ENCODE data around the gene HOXC6. TPM values are rescaled to one million over a fixed set of nuclear protein-coding genes. Genes with fewer than 3 reads are reported as not detected.

The HOXC6 gene
- total and polyA plus RNA-seq, 2 of the 13 experiments (the other 11 are each of a cell fraction or from before 2014, with no cell fraction given) = not detected

GRCh38 chr12:53994264-53995001 lies 33.8 kb upstream of the HOXC6 start (continued):
- TF ChIP-seq, protein P1, sequence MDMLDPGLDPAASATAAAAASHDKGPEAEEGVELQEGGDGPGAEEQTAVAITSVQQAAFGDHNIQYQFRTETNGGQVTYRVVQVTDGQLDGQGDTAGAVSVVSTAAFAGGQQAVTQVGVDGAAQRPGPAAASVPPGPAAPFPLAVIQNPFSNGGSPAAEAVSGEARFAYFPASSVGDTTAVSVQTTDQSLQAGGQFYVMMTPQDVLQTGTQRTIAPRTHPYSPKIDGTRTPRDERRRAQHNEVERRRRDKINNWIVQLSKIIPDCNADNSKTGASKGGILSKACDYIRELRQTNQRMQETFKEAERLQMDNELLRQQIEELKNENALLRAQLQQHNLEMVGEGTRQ (IDR thresholded peaks at IDR 0.05; ENCODE audit: low read depth, low read length) = no peak
- TF ChIP-seq, protein P1 (CRISPR knock-in tag; IDR thresholded peaks at IDR 0.05; ENCODE audit: borderline replicate concordance) = no peak
- TF ChIP-seq ZFP82 (CRISPR knock-in tag; IDR thresholded peaks at IDR 0.05; ENCODE audit: borderline replicate concordance) (no peak), BORCS8-MEF2B (CRISPR knock-in tag; IDR thresholded peaks at IDR 0.05) (no peak), MTF2 (CRISPR knock-in tag; IDR thresholded peaks at IDR 0.05; ENCODE audit: borderline replicate concordance) (peak; percentile 80; the same call in 1 of the 2 replicates), ZBTB4 (CRISPR knock-in tag; IDR thresholded peaks at IDR 0.05; ENCODE audit: borderline replicate concordance) (no peak), ZBTB7B (CRISPR knock-in tag; IDR thresholded peaks at IDR 0.05) (0 out of 2 replicates have a peak, but pooled peaks have one; percentile 33), ZSCAN20 (CRISPR knock-in tag; IDR thresholded peaks at IDR 0.05; ENCODE audit: borderline replicate concordance) (0 out of 2 replicates have a peak, but pooled peaks have one; percentile 59), ETV5 (CRISPR knock-in tag; IDR thresholded peaks at IDR 0.05; ENCODE audit: borderline replicate concordance) (no peak), BRF2 (CRISPR knock-in tag; IDR thresholded peaks at IDR 0.05) (no peak), YY1 (IDR thresholded peaks at IDR 0.05; ENCODE audit: insufficient read depth, insufficient replicate concordance, low read depth, low read length) (peak; percentile 17), ZNF331 (CRISPR knock-in tag; IDR thresholded peaks at IDR 0.05) (peak; percentile 37; the same call in 1 of the 2 replicates), ZNF674 (CRISPR knock-in tag; IDR thresholded peaks at IDR 0.05; ENCODE audit: low read depth) (no peak), ZNF282 (IDR thresholded peaks at IDR 0.05; ENCODE audit: partially characterized antibody) (no peak), ZNF180 (CRISPR knock-in tag; IDR thresholded peaks at IDR 0.05; ENCODE audit: borderline replicate concordance, low read depth) (no peak)
- TF ChIP-seq, protein P2, sequence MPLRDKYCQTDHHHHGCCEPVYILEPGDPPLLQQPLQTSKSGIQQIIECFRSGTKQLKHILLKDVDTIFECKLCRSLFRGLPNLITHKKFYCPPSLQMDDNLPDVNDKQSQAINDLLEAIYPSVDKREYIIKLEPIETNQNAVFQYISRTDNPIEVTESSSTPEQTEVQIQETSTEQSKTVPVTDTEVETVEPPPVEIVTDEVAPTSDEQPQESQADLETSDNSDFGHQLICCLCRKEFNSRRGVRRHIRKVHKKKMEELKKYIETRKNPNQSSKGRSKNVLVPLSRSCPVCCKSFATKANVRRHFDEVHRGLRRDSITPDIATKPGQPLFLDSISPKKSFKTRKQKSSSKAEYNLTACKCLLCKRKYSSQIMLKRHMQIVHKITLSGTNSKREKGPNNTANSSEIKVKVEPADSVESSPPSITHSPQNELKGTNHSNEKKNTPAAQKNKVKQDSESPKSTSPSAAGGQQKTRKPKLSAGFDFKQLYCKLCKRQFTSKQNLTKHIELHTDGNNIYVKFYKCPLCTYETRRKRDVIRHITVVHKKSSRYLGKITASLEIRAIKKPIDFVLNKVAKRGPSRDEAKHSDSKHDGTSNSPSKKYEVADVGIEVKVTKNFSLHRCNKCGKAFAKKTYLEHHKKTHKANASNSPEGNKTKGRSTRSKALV (CRISPR knock-in tag; IDR thresholded peaks at IDR 0.05) = peak; percentile 72; the same call in 1 of the 2 replicates
- TF ChIP-seq, protein P3, sequence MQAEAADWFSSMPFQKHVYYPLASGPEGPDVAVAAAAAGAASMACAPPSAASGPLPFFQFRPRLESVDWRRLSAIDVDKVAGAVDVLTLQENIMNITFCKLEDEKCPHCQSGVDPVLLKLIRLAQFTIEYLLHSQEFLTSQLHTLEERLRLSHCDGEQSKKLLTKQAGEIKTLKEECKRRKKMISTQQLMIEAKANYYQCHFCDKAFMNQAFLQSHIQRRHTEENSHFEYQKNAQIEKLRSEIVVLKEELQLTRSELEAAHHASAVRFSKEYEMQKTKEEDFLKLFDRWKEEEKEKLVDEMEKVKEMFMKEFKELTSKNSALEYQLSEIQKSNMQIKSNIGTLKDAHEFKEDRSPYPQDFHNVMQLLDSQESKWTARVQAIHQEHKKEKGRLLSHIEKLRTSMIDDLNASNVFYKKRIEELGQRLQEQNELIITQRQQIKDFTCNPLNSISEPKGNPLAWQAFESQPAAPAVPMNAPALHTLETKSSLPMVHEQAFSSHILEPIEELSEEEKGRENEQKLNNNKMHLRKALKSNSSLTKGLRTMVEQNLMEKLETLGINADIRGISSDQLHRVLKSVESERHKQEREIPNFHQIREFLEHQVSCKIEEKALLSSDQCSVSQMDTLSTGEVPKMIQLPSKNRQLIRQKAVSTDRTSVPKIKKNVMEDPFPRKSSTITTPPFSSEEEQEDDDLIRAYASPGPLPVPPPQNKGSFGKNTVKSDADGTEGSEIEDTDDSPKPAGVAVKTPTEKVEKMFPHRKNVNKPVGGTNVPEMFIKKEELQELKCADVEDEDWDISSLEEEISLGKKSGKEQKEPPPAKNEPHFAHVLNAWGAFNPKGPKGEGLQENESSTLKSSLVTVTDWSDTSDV (CRISPR knock-in tag; IDR thresholded peaks at IDR 0.05) = peak; percentile 23; the same call in 1 of the 2 replicates

Measured in HepG2 (cell line).